GM23338 (cell line): Measurements from ENCODE around the gene PCP4. TPM values are rescaled to one million over a fixed set of nuclear protein-coding genes. Genes with fewer than 3 reads are reported as not detected.

Source experiments
- ATAC-seq: fragments of 200-7000 bp; cut with Tn5 transposase; 3 replicates; pipeline ENCODE4 v1.9.1; 2020
- DNase-seq: peaks from one replicate; pipeline ENCODE4 v3.0.0-alpha.2; 2015; ENCODE audit warnings: low spot score
- H2AFZ ChIP-seq: fragments of 200-600 bp; sonication (generic); 2 replicates; pipeline ENCODE4 v1.8.0; 2016; ENCODE audit warnings: antibody characterized with exemption, mild to moderate bottlenecking, moderate library complexity
- H3F3A ChIP-seq: fragments of 200-600 bp; sonication (generic); replicated peaks from 2 replicates; pipeline ENCODE4 v1.8.0; 2017; ENCODE audit warnings: antibody characterized with exemption, mixed run types, low read depth
- H3K27ac ChIP-seq: fragments of 200-600 bp; sonication (generic); 2 replicates; pipeline ENCODE4 v1.6.1; 2016; ENCODE audit warnings: low read depth
- H3K27me3 ChIP-seq: fragments of 200-600 bp; sonication (generic); 2 replicates; pipeline ENCODE4 v1.8.0; 2016; ENCODE audit warnings: mild to moderate bottlenecking, mixed run types, moderate library complexity; ENCODE audit not compliant: insufficient read depth
- H3K36me3 ChIP-seq: fragments of 200-600 bp; sonication (generic); 2 replicates; pipeline ENCODE4 v1.8.0; 2016; ENCODE audit warnings: mild to moderate bottlenecking; ENCODE audit not compliant: insufficient read depth
- H3K4me1 ChIP-seq: fragments of 200-600 bp; sonication (generic); 2 replicates; pipeline ENCODE4 v1.8.0; 2016; ENCODE audit warnings: mild to moderate bottlenecking, moderate library complexity; ENCODE audit not compliant: insufficient read depth
- H3K4me2 ChIP-seq: fragments of 200-600 bp; sonication (generic); 2 replicates; pipeline ENCODE4 v1.7.1; 2017; ENCODE audit warnings: mixed run types
- H3K4me3 ChIP-seq: fragments of 200-600 bp; sonication (generic); 2 replicates; pipeline ENCODE4 v1.6.1; 2016; ENCODE audit warnings: mixed run types
- H3K79me2 ChIP-seq: fragments of 200-600 bp; sonication (generic); replicated peaks from 2 replicates; pipeline ENCODE4 v1.8.0; 2017; ENCODE audit warnings: mild to moderate bottlenecking; ENCODE audit not compliant: insufficient read depth
- H3K9me2 ChIP-seq: fragments of 200-600 bp; sonication (generic); 2 replicates; pipeline ENCODE4 v1.8.0; 2017; ENCODE audit not compliant: insufficient read depth
- H4K20me1 ChIP-seq: fragments of 200-600 bp; sonication (generic); replicated peaks from 2 replicates; pipeline ENCODE4 v1.8.0; 2017; ENCODE audit warnings: mild to moderate bottlenecking; ENCODE audit not compliant: insufficient read depth
- H3K27ac Mint-ChIP-seq: 2 replicates; pipeline ENCODE4 v1.8.0; 2020; ENCODE audit warnings: inconsistent platforms, mild to moderate bottlenecking, moderate library complexity, mixed read lengths
- H3K27me3 Mint-ChIP-seq: 3 replicates; pipeline ENCODE4 v1.8.0; 2022; ENCODE audit warnings: low read depth, mild to moderate bottlenecking, moderate library complexity, mixed read lengths, inconsistent platforms; ENCODE audit not compliant: insufficient read depth, poor library complexity
- H3K36me3 Mint-ChIP-seq: 3 replicates; pipeline ENCODE4 v1.8.0; 2021; ENCODE audit warnings: low read depth, mild to moderate bottlenecking, inconsistent platforms, moderate library complexity, mixed read lengths
- H3K4me1 Mint-ChIP-seq: 3 replicates; pipeline ENCODE4 v1.8.0; 2020; ENCODE audit warnings: mild to moderate bottlenecking, inconsistent platforms, mixed read lengths
- H3K4me3 Mint-ChIP-seq: 3 replicates; pipeline ENCODE4 v1.8.0; 2021; ENCODE audit warnings: moderate library complexity, mild to moderate bottlenecking, inconsistent platforms, mixed read lengths
- H3K9me3 Mint-ChIP-seq: 3 replicates; pipeline ENCODE4 v1.8.0; 2020; ENCODE audit warnings: moderate library complexity, mild to moderate bottlenecking, inconsistent platforms, mixed read lengths
- ETS1 ChIP-seq: IDR thresholded peaks from 2 replicates; pipeline ENCODE4 v1.6.1; 2016; ENCODE audit warnings: antibody characterized with exemption
- EZH2 ChIP-seq: fragments of 200-600 bp; sonication (generic); IDR thresholded peaks from one replicate; pipeline ENCODE4 v1.8.0; 2017; ENCODE audit warnings: antibody characterized with exemption, mild to moderate bottlenecking, low read depth; ENCODE audit not compliant: unreplicated experiment
- EZH2phosphoT487 ChIP-seq: fragments of 200-600 bp; sonication (generic); IDR thresholded peaks from one replicate; pipeline ENCODE4 v1.8.1; 2018; ENCODE audit warnings: antibody characterized with exemption; ENCODE audit not compliant: unreplicated experiment
- JUNB ChIP-seq: IDR thresholded peaks from one replicate; pipeline ENCODE4 v1.6.1; 2016; ENCODE audit warnings: antibody characterized with exemption; ENCODE audit not compliant: unreplicated experiment
- NANOG ChIP-seq: IDR thresholded peaks from 2 replicates; pipeline ENCODE4 v1.6.1; 2016; ENCODE audit warnings: antibody characterized with exemption, borderline replicate concordance
- POLR2AphosphoS5 ChIP-seq: IDR thresholded peaks from 2 replicates; pipeline ENCODE4 v1.6.1; 2016; ENCODE audit warnings: antibody characterized with exemption, low read depth
- ZNF114 ChIP-seq: fragments of 250-450 bp; sonication (Bioruptor Pico); IDR thresholded peaks from 2 replicates; pipeline ENCODE4 v1.5.0; 2020; ENCODE audit warnings: mild to moderate bottlenecking, moderate library complexity
- ZNF331 ChIP-seq: fragments of 250-450 bp; sonication (Bioruptor Pico); IDR thresholded peaks from 2 replicates; pipeline ENCODE4 v1.5.0; 2020; ENCODE audit warnings: low read depth, mild to moderate bottlenecking, moderate library complexity
- ZNF462 ChIP-seq: fragments of 250-450 bp; sonication (Bioruptor Pico); IDR thresholded peaks from 2 replicates; pipeline ENCODE4 v1.5.0; 2020; ENCODE audit warnings: mild to moderate bottlenecking, moderate library complexity
- polyA plus RNA-seq: library from polyadenylated mRNA; unstranded; fragments of >200 nt; fragmentation: Nextera tagmentation; extraction: Ambion mirVana; gene quantifications from 2 replicates; pipeline ENCODE4 v1.2.1, GENCODE V29; 2016
- total RNA-seq: library from RNA; depleted of rRNA; stranded (reverse); fragments of >200 nt; shearing (Covaris generic); gene quantifications from 2 replicates; pipeline ENCODE4 v1.2.3, GENCODE V29; 2014

Gene PCP4
- total and polyA plus RNA-seq, 2 experiments from 2014 or later = 7.3 TPM; not detected in 1

GRCh38 chr21:39900911-39901310 lies 33.7 kb downstream of the PCP4 start:
- no peak overlapping the region for H3K27ac Mint-ChIP-seq
- no peak overlapping the region for H3K4me2 ChIP-seq
- no peak overlapping the region for H3K27ac ChIP-seq
- H3K36me3 ChIP-seq = no peaks in the 10 kb centered on the region
- no peaks in the 10 kb centered on the region for H3K36me3 Mint-ChIP-seq
- TF ChIP-seq EZH2phosphoT487 (no peak), EZH2 (no peak), ZNF331 (CRISPR knock-in tag) (no peak), ETS1 (no peak), JUNB (no peak)
- no peak for ATAC-seq
- no peaks in the 10 kb centered on the region for H3K4me1 ChIP-seq
- no peaks in the 10 kb centered on the region for H3K27me3 Mint-ChIP-seq
- H3K4me3 Mint-ChIP-seq = no peak overlapping the region
- H2AFZ ChIP-seq = no peak overlapping the region
- no peaks in the 10 kb centered on the region for H3K27me3 ChIP-seq
- no peaks in the 10 kb centered on the region for H4K20me1 ChIP-seq
- H3K79me2 ChIP-seq = no peaks in the 10 kb centered on the region
- no peaks in the 10 kb centered on the region for H3K9me2 ChIP-seq
- no peaks in the 10 kb centered on the region for H3K9me3 Mint-ChIP-seq
- no peaks in the 10 kb centered on the region for H3F3A ChIP-seq
- no peak for DNase-seq
- H3K4me3 ChIP-seq = no peak overlapping the region
- no peaks in the 10 kb centered on the region for H3K4me1 Mint-ChIP-seq

- Mint-ChIP-seq H3K36me3 (no peaks in the 10 kb centered on the region), H3K4me1 (0 out of 3 replicates have a peak, but pooled peaks cover under 1% of the 10 kb centered on the region), H3K27ac (no peak overlapping the region), H3K4me3 (no peak overlapping the region), H3K27me3 (no peaks in the 10 kb centered on the region), H3K9me3 (no peaks in the 10 kb centered on the region; the same call in 2 of the 3 replicates)
- Histone ChIP-seq H3F3A (no peaks in the 10 kb centered on the region), H3K27ac (no peak overlapping the region), H3K4me1 (no peaks in the 10 kb centered on the region), H3K9me2 (no peaks in the 10 kb centered on the region), H2AFZ (no peak overlapping the region), H3K36me3 (no peaks in the 10 kb centered on the region), H3K4me2 (no peak overlapping the region), H3K27me3 (no peaks in the 10 kb centered on the region), H4K20me1 (no peaks in the 10 kb centered on the region), H3K4me3 (no peak overlapping the region), H3K79me2 (no peaks in the 10 kb centered on the region)
- ATAC-seq = no peak
- DNase-seq = no peak
- TF ChIP-seq ZNF114 (CRISPR knock-in tag) = no peak
- no peak for TF ChIP-seq POLR2AphosphoS5
- TF ChIP-seq ZNF462 (CRISPR knock-in tag) = no peak
- TF ChIP-seq NANOG = no peak
- TF ChIP-seq ZNF331 (CRISPR knock-in tag) = no peak
Measured at GRCh38 chr21:39902986-39903385, 35.7 kb downstream of the PCP4 start.
